Glomerular visceral epithelial cell (primary cell): ENCODE data around the gene QRFPR.
"Not testable (repeated sequence)": the region's sequence is repeated elsewhere in the genome, so short reads cannot be mapped to it uniquely, and the experiment has no call there.

ENCODE experiments used
- DNase-seq: peaks from one replicate; pipeline ENCODE4 v3.0.0-alpha.2; 2016; ENCODE audit errors: extremely low spot score

Gene QRFPR

GRCh38 chr4:121339824-121340223, 41.0 kb downstream of the QRFPR start:
- DNase-seq, result no peak

- DNase-seq, result no peak
Observed at GRCh38 chr4:121339307-121339706, 41.5 kb downstream of the QRFPR start.

GRCh38 chr4:121338518-121338917, 42.3 kb downstream of the QRFPR start:
- DNase-seq, result no peak

- no peak for DNase-seq
Observed at GRCh38 chr4:121336706-121337105, 44.1 kb downstream of the QRFPR start.

GRCh38 chr4:121330180-121330665, 50.6 kb downstream of the QRFPR start:
- no peak for DNase-seq

- no peak for DNase-seq
Observed at GRCh38 chr4:121326597-121326996, 54.2 kb downstream of the QRFPR start.

GRCh38 chr4:121324331-121324730, 56.5 kb downstream of the QRFPR start:
- DNase-seq, result no peak

- DNase-seq, result no peak
Observed at GRCh38 chr4:121321466-121321865, 59.4 kb downstream of the QRFPR start.

GRCh38 chr4:121316091-121316490, 64.7 kb downstream of the QRFPR start:
- DNase-seq, result no peak

- DNase-seq, result not testable (repeated sequence)
Observed at GRCh38 chr4:121313430-121313829, 67.4 kb downstream of the QRFPR start.

GRCh38 chr4:121308828-121309227, 72.0 kb downstream of the QRFPR start:
- DNase-seq, result no peak

GRCh38 chr4:121308328-121308663, 72.5 kb downstream of the QRFPR start:
- DNase-seq, result no peak

GRCh38 chr4:121307445-121308327, 73.1 kb downstream of the QRFPR start:
- DNase-seq, result peak; percentile 46

- DNase-seq, result no peak
Observed at GRCh38 chr4:121306931-121307330, 73.9 kb downstream of the QRFPR start.

- no peak for DNase-seq
Observed at GRCh38 chr4:121304893-121305292, 75.9 kb downstream of the QRFPR start.

GRCh38 chr4:121299367-121299766, 81.5 kb downstream of the QRFPR start:
- DNase-seq, result no peak

GRCh38 chr4:121283319-121283718, 97.5 kb downstream of the QRFPR start:
- DNase-seq, result no peak

GRCh38 chr4:121280425-121280824, 100.4 kb downstream of the QRFPR start:
- no peak for DNase-seq

GRCh38 chr4:121278811-121279368, 101.9 kb downstream of the QRFPR start:
- no peak for DNase-seq
